GM19035 (cell line): ENCODE measurements around the gene PLEKHA1.

Experiments used
- ATAC-seq: cut with Tn5 transposase; IDR thresholded peaks from one replicate; pipeline ENCODE4 v1.9.1; 2021; ENCODE audit not compliant: unreplicated experiment

PLEKHA1 gene

DNA sequence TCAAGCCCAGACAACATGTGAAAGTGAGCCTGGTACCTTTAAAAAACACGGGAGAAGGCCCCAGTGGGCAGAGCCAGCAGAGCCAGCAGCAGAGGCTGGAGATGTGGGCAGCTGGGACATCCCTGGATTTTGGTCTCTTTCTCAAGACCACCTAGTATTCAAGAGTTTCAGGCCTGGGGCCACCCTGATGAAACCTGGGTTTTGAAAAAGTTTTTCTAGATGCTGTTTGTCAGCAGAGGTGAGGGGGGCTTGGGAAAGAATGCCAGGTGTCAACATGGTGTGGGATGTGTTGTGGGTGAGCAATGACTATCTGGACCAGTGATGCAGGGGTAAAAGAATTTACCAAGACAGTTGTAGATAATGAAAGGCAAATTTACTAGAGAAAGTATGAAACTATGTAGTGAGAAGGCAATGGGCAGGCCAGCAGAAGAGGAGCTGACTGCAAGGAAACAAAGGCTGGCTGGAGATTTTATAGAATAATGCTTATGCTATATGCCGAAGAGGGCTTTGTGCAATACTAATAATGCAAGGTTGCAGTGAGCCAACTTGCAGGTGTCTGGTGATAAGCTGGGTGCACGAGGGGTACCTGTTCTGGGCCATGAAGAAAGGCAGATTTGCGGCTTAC lies 28.1 kb upstream of the PLEKHA1 start:
- no peak for ATAC-seq

DNA sequence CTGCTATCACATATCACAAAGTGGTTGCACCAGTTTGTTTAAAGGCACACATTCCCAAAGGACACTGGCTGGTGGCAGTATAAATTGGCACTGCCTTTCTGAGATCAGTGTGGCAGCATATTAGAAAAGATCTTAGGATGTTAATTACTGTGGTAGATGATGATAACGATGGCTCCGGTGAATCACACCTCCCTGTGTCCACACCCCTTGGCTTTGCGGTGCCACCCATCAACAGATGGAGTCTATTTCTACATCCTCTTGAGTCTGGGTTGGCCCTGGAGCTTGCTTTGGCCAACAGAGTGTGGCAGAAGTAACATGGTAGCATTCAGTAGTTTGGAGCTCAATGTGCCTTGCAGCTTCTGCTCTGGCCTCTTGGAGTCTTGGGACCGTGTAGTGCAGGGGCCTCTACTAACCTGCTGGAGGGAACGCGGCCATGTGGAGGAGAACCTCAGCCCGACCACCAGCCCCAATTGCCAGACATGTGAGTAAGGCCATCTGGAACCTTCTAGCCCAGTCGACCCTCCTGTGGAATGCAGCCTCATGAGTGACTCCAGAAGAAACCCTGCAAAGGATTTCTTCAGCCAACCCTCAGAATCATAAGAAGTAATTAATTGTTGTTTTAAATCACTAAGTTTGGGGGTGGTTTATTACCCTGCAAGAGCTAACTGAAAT lies 27.2 kb upstream of the PLEKHA1 start:
- no peak for ATAC-seq

DNA sequence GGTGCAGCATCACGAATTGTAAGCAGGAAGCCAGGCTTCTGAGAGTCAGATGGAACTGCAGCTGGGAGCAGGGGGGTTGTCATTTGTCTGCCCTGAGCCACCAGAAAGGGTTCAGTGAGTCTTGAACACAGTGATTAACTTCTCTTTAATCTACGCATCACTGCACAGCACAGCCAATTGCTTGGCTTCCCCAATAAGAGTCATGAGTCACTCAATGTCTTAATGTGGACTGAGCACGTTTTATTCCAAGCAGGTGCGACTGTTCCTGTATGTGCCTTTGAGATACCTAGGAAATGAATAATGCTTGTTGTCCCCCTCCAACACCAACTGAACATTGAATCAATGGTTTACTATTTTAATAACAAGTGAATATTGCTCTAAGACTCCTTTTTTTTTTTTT lies 26.0 kb upstream of the PLEKHA1 start:
- no peak for ATAC-seq

DNA sequence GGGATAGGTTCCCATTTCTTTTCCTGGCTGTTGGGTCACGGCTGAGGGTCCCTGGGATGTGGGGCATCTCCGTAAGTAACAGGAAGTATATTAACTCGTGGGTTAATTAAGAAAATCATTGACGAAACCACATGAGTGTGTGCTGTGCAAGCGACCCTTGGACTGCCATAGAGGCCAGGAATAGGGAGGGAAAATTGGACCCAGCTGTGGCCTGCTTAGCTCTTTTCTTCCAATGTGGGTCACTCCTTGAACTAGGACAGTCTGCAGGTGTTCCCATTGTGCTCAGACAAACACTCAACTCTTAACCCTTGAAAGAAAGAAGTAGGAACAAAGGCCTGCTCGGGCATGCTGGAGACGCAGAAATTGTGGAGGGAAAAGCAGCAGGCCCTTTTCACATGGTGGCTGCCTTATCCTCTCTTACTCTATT lies 25.6 kb upstream of the PLEKHA1 start:
- ATAC-seq: no peak

DNA sequence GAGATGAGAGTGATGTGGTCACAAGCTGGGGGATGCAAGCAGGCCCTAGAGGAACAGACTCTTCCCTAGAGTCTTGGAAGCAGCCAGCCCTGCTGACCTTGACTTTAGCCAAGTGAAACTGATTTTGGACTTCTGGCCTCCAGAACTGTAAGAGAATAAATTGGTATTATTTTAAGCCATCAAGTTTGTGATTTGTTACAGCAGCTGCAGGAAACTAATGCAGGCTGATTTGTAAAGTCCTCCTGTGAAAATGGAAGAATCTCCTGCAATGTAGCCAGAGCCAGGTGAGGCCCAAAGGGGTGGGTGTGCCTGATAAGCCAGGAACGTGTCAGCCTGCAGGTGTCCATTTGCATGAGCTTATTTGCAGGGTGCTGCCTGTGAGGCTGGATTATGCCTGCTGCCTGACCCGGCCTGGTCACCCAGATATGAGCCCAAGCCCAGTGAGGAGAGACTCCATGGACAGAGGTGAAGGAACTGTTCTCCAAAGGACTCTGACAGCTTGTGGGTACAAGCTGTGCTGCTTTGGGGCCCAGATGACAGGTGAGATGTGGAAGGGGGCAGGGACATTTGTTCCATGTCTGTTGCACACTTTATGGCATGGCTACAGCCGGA lies 24.6 kb upstream of the PLEKHA1 start:
- no peak for ATAC-seq

DNA sequence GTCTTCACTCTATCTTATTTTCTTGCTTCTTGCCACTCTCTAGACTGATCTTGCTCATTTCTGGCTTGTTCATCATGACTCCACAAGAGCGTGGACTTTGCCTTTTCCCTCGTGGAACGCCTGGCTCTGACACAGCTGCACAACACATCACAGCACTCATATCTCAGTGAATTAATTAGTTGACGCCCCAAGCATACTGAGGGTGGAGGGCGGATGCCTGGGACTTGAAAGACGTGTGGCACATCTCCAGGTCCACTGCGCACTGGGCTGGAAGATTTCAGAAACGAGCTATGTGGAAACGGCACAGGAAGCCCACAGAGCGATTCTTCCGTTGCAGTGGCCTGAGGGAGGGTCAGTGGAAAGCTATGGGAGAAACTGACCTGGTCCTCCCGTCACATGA lies 23.6 kb upstream of the PLEKHA1 start:
- ATAC-seq: no peak

DNA sequence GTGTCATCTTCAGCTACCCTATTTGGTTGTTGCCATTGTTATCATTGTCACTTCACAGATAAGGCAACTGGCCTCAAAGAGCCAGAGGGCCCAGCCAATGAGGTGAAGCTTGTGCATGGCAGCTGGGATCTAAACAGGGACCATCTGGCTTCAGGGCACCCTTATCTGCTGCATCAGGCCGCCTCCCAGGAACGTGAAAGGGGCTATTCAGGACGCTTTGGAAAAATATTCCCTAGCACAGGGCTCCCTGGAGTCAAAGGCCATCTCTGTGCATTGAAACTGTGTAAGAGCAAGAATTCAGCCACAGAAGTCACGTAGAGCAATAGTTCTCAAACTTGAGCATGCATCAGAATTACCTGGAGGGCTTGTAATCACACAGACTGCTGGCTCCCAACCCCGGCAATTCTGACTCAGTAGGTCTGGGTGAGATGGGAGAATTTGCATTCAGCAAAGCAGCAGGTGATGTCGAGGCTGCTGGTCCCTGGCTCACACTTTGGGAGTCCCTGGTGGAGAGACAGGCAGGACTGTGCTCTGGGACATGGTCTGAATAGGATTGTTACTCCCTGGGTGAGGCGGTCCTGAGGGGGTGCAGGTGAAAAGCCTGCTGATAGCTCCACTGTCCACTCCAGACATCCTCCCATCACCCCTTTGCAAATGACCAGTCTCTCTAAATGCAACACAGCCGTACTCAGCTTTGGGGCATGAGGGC lies 21.5 kb upstream of the PLEKHA1 start:
- ATAC-seq: no peak

DNA sequence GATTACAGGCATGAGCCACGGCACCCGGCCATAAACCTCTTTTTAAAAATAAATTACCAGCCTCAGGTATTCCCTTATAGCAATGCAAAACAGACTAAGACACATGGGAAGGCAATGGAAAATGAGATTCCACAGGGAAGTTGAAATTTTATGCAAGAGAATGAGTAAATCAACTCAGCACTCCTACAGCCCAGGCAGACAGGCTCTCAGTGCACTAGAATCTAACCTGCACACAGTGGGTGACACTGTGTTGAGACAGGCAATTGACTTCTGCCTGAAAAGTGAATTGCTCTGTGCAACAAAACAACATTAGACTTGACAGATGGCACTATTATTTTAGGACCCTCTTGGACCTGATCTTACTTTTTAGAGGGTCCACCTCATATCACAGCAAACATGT lies 20.1 kb upstream of the PLEKHA1 start:
- no peak for ATAC-seq

DNA sequence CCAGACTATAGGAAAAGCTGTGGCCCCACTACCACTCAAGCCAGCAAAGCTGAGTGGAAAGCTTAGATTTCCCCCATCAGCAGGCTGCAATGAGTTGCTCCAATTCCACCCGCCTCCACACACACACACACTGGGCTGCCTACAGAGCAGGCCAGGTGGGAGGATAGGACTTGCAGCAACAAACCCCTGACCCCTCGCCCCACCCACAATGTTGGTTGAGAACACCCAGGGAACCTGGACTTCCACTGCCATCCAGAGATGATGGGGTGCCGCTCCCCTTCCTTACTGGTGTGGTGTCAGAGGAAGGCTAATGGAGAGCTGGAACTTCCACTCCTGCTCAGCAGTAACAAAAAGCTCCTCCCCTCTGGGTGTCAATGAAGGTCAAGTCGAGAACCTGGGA lies 16.8 kb upstream of the PLEKHA1 start:
- ATAC-seq: no peak

DNA sequence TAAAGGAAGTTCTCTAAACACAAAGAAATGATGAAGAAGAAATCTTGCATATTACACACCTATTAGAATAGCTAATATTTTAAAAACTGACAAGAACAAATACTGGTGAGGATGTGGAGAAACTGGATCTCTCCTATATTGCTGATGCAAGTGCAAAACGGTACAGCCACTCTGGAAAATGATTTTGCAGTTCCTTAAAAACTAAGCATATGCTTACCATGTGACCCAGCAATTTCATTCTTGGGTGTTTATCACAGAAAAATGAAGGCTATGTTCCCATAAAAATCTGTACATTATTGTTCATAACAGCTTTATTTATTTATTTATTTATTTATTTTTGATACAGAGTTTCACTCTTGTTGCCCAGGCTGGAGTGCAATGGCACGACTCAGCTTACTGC lies 14.9 kb upstream of the PLEKHA1 start:
- no peak for ATAC-seq

DNA sequence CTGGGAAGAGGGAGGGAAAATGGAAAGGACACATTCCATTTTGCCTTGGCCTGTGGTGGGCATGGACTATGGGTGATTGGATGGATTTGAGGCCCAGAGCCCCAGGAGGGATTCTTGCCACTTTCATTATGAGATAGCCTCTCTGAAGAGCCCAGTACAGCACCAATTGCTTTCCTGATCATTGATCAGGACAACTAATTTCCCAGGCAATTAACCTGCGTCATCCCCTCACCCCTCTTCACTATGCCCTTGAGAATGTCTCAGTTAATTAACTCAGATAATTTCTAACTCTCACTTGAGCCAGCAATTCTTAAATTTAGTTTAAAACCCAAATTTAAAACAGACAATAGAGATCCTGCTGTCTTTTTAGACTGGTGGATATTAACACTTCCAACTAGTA lies 13.5 kb upstream of the PLEKHA1 start:
- no peak for ATAC-seq

DNA sequence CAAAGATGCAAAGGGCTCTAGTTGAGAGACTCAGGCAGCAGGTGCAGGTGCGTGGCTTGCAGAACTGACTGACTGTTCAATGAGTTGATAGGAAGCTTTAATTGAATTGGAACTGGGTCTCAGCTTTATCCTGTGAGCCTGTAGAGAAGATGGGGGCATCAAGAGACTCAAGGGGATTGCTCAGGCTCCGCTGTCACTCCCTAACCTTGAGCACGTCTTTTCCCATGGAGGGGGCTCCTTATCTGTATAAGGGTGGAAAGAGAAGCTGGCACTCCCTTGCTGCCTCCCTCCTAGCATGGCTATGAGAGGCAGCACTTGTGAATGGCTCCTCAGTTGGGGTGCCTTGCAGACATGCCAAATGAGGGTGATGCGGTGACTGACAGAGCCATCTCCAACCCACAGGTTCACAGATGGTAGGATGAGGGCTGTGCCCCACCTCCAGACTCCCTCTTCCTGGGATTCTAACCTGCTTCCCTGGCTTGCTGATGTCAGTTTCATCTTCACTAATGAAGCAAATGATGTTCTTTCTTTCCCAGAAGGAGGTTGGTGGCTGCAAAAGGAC lies 12.4 kb upstream of the PLEKHA1 start:
- ATAC-seq: no peak

DNA sequence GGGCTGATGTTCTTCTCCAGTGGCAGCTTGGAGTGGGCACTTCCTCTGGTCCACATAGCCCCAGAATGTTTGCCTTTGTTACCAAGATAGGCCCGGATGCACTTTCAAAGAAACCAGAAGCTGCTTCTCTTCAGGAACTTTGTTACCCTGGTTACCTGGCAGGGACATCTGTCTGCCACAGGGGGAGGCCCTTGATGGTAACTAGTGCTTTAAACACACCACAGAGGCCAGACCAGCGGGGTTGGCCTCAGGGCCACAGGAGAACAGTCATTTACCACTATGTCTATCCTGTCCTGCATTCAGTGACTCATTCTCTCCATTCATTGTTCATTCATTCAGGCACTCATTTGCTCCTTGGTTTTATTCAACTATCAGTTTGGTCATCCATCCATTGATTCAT lies 11.9 kb upstream of the PLEKHA1 start:
- no peak for ATAC-seq

DNA sequence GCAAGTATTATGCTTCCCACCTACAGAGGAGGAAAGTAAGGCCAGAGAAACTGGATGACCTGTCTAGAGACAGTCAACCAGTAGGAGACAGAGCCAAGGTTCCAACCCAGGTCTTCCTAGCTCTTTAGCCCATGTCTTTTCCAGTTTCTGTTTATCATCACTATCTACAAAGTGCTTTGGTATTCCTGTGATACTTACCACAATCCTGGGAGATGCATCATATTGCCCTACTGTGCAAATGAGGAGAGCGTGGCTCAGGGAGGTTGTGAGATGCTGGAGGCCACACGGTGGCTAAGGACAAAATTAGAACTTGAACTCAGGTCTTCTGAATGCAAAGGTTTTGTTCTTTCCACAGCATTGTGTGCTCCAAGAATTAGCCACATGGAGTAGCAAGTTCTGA lies 11.2 kb upstream of the PLEKHA1 start:
- ATAC-seq: no peak

DNA sequence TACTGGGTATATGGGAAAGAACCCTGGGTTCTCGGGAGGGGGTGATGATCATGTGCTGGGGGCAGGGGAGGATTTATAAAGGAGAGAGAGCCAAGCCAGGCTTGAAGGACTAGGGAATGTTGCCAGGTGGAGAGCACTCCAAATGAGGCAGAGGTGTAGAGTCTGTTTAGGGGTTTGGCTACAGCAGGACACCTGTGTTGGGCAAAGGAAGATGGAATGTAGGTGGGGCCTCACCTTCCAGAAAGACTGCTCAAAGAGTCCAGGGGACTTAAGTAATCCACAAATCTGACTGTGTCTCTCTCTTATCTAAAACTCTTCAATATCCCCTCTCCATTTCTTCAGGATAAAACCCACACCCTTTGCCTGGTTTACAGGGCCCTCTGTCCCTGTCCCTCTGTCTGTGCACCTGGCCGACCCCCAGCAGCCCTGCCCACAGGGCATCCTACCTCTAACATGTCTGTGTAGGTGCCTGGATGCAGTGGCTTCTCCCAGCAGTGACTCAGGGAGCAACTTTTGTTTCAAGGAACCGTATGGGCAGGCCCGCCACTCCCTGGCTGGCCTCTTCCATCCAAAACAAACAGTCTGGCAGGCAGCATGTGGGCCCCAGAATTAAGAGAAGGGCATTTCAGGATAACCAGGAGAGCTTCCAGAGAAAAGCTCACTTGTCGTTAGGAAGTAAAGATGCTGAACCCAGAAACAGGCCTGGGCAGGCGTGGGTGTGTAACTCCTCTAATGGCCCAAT lies 10.6 kb upstream of the PLEKHA1 start:
- ATAC-seq: no peak

DNA sequence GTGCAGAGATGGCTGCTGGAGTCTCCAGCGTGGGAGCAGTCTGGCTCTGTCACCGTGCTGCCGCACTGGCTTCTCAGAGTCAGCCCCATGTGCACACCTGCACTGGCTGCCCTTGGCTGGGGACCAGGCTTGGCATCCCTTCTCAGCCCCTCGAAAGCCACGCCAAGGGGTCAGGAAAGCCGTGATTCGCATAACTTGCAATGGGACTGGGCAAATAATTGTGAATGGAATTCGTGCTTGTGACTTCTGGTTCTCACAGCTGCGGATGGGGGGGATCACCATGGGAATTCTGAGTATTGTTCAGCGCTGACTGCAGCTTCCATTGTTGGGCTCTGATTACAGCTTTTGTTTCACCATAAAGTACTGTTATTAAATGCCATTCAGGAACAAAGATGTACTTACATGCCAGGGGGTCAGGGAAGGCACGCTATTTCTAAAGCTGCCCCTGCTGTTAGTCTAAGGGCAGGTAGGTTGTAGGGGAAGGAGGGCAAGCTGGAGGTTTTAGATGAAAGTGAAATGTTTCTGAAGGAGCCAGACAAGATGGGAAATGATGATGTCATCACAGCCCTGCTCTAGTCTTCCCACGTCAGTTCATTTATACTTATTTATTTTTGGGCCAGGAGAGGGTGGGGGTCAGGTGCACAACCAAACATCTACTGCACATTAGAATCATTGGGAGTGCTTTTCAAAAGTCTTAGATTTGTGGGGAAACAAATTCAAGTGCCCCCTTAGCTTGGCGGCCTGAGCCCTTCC lies 5.8 kb upstream of the PLEKHA1 start:
- ATAC-seq: no peak

DNA sequence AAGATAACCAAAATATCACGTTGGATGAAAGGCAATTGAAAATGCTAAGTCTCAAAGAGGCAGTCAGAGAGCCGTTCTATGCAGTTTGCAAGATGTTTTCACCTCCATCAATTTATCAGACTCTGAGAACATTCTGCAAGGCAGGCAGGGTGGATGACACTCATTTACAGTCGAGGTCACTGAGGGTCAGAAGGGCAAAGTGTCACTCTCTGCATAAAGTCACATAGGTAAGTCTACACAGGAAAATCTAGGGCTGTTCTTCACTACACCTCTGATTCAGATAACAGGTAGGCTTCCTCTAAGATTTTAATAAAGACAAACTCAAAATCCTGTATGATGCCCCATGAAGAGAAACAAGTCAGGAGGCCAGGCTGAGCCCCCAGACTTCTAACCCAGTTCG lies 1.4 kb upstream of the PLEKHA1 start:
- ATAC-seq: no peak

DNA sequence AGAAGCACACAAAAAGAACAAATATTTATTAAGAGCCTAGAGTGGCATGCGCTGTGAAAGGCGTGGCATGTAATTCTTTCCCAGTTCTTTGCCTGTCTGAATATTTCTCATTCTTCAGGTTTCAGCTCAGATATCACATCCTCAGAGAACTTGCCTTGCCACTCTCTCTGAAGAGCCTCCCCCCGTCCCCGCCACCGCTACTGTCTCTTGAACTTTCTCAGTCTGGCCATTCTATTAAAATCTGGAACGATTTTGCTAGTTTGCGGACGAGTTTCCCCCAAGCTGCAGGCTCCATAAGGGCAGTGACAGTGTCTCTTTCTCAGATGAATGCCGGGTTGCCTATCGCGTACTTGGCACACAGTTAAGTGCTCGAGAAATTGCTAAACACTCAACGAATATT lies 787 bp upstream of the PLEKHA1 start:
- ATAC-seq: no peak

DNA sequence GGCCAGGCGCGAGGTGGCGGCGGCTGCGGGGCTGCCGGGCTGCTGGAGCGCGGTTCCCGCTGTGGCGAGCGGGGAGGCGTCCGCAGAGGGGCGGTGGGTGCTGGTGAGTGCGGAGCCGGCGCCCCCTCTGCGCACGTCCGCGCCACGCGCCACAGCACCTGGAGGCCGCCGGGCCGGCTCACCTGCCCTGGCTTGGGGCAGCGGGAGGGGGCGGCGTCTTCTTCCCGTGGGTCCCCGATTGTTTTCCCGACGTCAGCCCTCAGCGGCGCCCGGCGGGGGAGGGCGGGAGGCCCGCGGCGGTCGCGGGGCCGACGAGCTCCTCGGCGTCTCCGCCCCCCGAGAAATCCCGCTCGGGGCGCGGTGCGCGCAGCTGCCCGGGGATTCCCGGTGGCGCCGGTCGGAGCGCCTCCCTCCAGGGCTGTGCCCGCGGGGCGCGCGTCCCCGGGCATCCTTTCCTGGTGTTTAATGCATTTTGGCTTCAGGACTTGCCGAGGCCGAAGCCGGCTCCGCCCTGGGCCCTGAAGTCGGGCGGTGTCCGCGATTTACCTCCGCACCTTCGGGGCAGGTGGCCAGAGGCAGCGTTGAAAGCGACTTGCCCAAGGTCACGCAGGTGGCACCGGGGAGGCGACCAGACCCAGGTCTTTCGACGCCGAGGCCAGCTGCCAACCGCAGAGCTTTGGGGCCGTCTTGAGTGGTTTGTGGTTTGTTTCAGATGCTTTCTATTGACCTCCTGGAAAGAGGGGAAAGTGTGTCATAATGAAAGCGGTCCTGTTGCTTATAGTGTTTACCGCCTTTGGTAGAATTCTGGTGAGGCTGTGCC lies 561 bp downstream of the PLEKHA1 start:
- peak; percentile 54 for ATAC-seq
